Caco-2 (cell line): ENCODE measurements around the gene PCDHAC2. TPM values are rescaled to one million over a fixed set of nuclear protein-coding genes. Genes with fewer than 3 reads are reported as not detected.

Source experiments
- BruUV-seq: library from RNA; stranded (reverse); fragments of 400-500 nt; replicated peaks from 2 replicates; lab custom pipeline; 2021; lab: Mats Ljungman, UMichigan
- CTCF ChIA-PET: fragments of 300-600 bp; sonication (Branson Sonifier 250); formaldehyde crosslinking; loops from one replicate; lab custom pipeline; 2022; ENCODE audit warnings: antibody characterized with exemption; lab: Charles Lee
- POLR2A ChIA-PET: fragments of 300-600 bp; sonication (Branson Sonifier 250); formaldehyde crosslinking; loops from one replicate; lab custom pipeline; 2022; ENCODE audit warnings: antibody characterized with exemption; lab: Charles Lee
- DNase-seq, 2 experiments: peaks; one replicate each; pipeline versions ENCODE4 v3.0.0 to v3.0.0-alpha.2; 2020 to 2022
- H3K27me3 ChIP-seq: replicated peaks from 2 replicates; pipeline ENCODE4 v1.6.0; 2011; ENCODE audit warnings: low read length; ENCODE audit not compliant: control insufficient read depth, insufficient read depth
- H3K36me3 ChIP-seq: 2 replicates; pipeline ENCODE4 v1.5.1; 2011; ENCODE audit warnings: low read length; ENCODE audit not compliant: control insufficient read depth, insufficient read depth
- H3K4me1 ChIP-seq: fragments of 250-450 bp; sonication (Bioruptor Pico); 2 replicates; pipeline ENCODE4 v1.5.1; 2020; ENCODE audit warnings: mild to moderate bottlenecking
- H3K4me3 ChIP-seq: 2 replicates; pipeline ENCODE4 v1.5.1; 2011; ENCODE audit warnings: low read depth, mild to moderate bottlenecking, control low read depth, low read length
- H3K9me3 ChIP-seq: fragments of 250-450 bp; sonication (Bioruptor Pico); 2 replicates; pipeline ENCODE4 v1.5.1; 2020; ENCODE audit warnings: mild to moderate bottlenecking, moderate library complexity
- H3K27ac Mint-ChIP-seq: one replicate; pipeline ENCODE4 v1.8.0; 2022; ENCODE audit warnings: mixed read lengths; ENCODE audit not compliant: unreplicated experiment
- H3K27me3 Mint-ChIP-seq: one replicate; pipeline ENCODE4 v1.8.0; 2022; ENCODE audit warnings: mixed read lengths; ENCODE audit not compliant: insufficient read depth, unreplicated experiment
- H3K36me3 Mint-ChIP-seq: one replicate; pipeline ENCODE4 v1.8.0; 2022; ENCODE audit warnings: mild to moderate bottlenecking, mixed read lengths; ENCODE audit not compliant: insufficient read depth, unreplicated experiment
- H3K4me1 Mint-ChIP-seq: one replicate; pipeline ENCODE4 v1.8.0; 2022; ENCODE audit warnings: low read depth, mixed read lengths; ENCODE audit not compliant: unreplicated experiment
- H3K4me3 Mint-ChIP-seq: one replicate; pipeline ENCODE4 v1.8.0; 2022; ENCODE audit warnings: mild to moderate bottlenecking, moderate library complexity, mixed read lengths; ENCODE audit not compliant: unreplicated experiment
- H3K9me3 Mint-ChIP-seq: one replicate; pipeline ENCODE4 v1.8.0; 2022; ENCODE audit warnings: mixed read lengths; ENCODE audit not compliant: unreplicated experiment
- CTCF ChIP-seq, 2 experiments: fragments of 200-600 bp in 1 of 2; IDR thresholded peaks; 1 replicate in 1 of 2; 2 replicates in 1 of 2; pipeline versions ENCODE4 v1.5.1 to v1.8.0; 2011 to 2022; ENCODE audit warnings: antibody characterized with exemption in 1 of 2, control low read depth in 1 of 2, inconsistent platforms in 1 of 2, low read depth in 1 of 2, low read length in 1 of 2, mild to moderate bottlenecking in 1 of 2, moderate library complexity in 1 of 2; ENCODE audit not compliant: insufficient read depth in 1 of 2, severe bottlenecking in 1 of 2, unreplicated experiment in 1 of 2
- intact Hi-C: fragments of 100-400 bp; cut with micrococcal nuclease; formaldehyde crosslinking; loops from one replicate; pipeline ENCODE4 v1.10.0; 2022; ENCODE audit not compliant: unreplicated experiment
- total RNA-seq: library from RNA; stranded (reverse); gene quantifications from 2 replicates; pipeline ENCODE4 v1.2.3, GENCODE V29; 2022

PCDHAC2 gene
- total RNA-seq, 1 experiment from 2014 or later = not detected

GRCh38 chr5:141003791-141004611, 37.7 kb downstream of the PCDHAC2 start:
- no peaks in the 10 kb centered on the region for H3K36me3 Mint-ChIP-seq
- TF ChIP-seq CTCF (IDR thresholded peaks at IDR 0.05; ENCODE audit: insufficient read depth in 1 of 2, low read depth in 1 of 2, low read length in 1 of 2, severe bottlenecking in 1 of 2, unreplicated experiment in 1 of 2) = no peak
- BruUV-seq = no TSS peak
- H3K4me3 ChIP-seq = no peak overlapping the region
- H3K27me3 Mint-ChIP-seq = no peaks in the 10 kb centered on the region
- peak; percentile 5 to 48 for DNase-seq
- no peak overlapping the region for H3K27ac Mint-ChIP-seq
- no peaks in the 10 kb centered on the region for H3K4me1 Mint-ChIP-seq
- H3K36me3 ChIP-seq = no peaks in the 10 kb centered on the region
- H3K4me1 ChIP-seq = no peaks in the 10 kb centered on the region
- ChIA-PET CTCF (no interaction called here), POLR2A (no interaction called here)
- intact Hi-C loops = no loop called here
- no peak overlapping the region for H3K4me3 Mint-ChIP-seq
- no peaks in the 10 kb centered on the region for H3K9me3 ChIP-seq
- peaks cover 9% of the 10 kb centered on the region for H3K9me3 Mint-ChIP-seq
- H3K27me3 ChIP-seq = no peaks in the 10 kb centered on the region

GRCh38 chr5:141007791-141008190, 41.5 kb downstream of the PCDHAC2 start:
- no peak overlapping the region for H3K4me3 ChIP-seq
- BruUV-seq = no TSS peak
- ChIA-PET POLR2A (no interaction called here), CTCF (no interaction called here)
- intact Hi-C loops = no loop called here
- no peaks in the 10 kb centered on the region for H3K36me3 ChIP-seq
- H3K9me3 ChIP-seq = no peaks in the 10 kb centered on the region
- no peak overlapping the region for H3K4me3 Mint-ChIP-seq
- H3K9me3 Mint-ChIP-seq = peaks cover 9% of the 10 kb centered on the region
- DNase-seq = no peak
- no peaks in the 10 kb centered on the region for H3K27me3 Mint-ChIP-seq
- no peaks in the 10 kb centered on the region for H3K4me1 ChIP-seq
- H3K4me1 Mint-ChIP-seq = no peaks in the 10 kb centered on the region
- TF ChIP-seq CTCF (IDR thresholded peaks at IDR 0.05; ENCODE audit: insufficient read depth in 1 of 2, low read depth in 1 of 2, low read length in 1 of 2, severe bottlenecking in 1 of 2, unreplicated experiment in 1 of 2) = no peak
- no peaks in the 10 kb centered on the region for H3K36me3 Mint-ChIP-seq
- H3K27ac Mint-ChIP-seq = no peak overlapping the region
- no peaks in the 10 kb centered on the region for H3K27me3 ChIP-seq

GRCh38 chr5:141010047-141010793, 43.9 kb downstream of the PCDHAC2 start:
- Mint-ChIP-seq H3K4me3 (no peak overlapping the region), H3K36me3 (no peaks in the 10 kb centered on the region), H3K9me3 (peaks cover 9% of the 10 kb centered on the region), H3K27ac (no peak overlapping the region), H3K27me3 (no peaks in the 10 kb centered on the region), H3K4me1 (no peaks in the 10 kb centered on the region)
- ChIA-PET POLR2A (no interaction called here), CTCF (no interaction called here)
- Histone ChIP-seq H3K9me3 (no peaks in the 10 kb centered on the region), H3K36me3 (no peaks in the 10 kb centered on the region), H3K27me3 (no peaks in the 10 kb centered on the region), H3K4me1 (no peaks in the 10 kb centered on the region), H3K4me3 (no peak overlapping the region)
- TF ChIP-seq CTCF (IDR thresholded peaks at IDR 0.05; ENCODE audit: insufficient read depth in 1 of 2, low read depth in 1 of 2, low read length in 1 of 2, severe bottlenecking in 1 of 2, unreplicated experiment in 1 of 2) = no peak
- intact Hi-C loops = no loop called here
- no TSS peak for BruUV-seq
- no peak for DNase-seq
